ENCODE measurements around the gene CREB3L4.
"Not testable (repeated sequence)": the region's sequence is repeated elsewhere in the genome, so short reads cannot be mapped to it uniquely, and the experiment has no call there.

The CREB3L4 gene

GRCh38 chr1:153991806-153992205 is 24.1 kb downstream of the CREB3L4 start:
- Histone ChIP-seq H3K27me3 (ENCODE audit: low read depth) (no peaks in the 10 kb centered on the region), H3K36me3 (replicated peaks) (peaks cover 49% of the 10 kb centered on the region), H3K4me3 (peak overlapping the region; percentile 95), H3K9me3 (no peaks in the 10 kb centered on the region), H3K4me1 (peaks cover 19% of the 10 kb centered on the region)
- in situ Hi-C loops (cut with MboI; ENCODE audit: low sequenced_read_pairs), result loop anchor here (25.0 kb wide), 1 partner anchor 205 kb away; the partner anchor contains the start of gene SLC27A3
- DNase-seq (ENCODE audit: low spot score in 2 of 2), result no peak

- in situ Hi-C loops (cut with MboI; ENCODE audit: low sequenced_read_pairs), result loop anchor here (25.0 kb wide), 1 partner anchor 208 kb away; the partner anchor contains the start of gene SLC27A3
- no peak overlapping the region for H3K4me3 ChIP-seq
- peaks cover 13% of the 10 kb centered on the region for H3K4me1 ChIP-seq
- no peaks in the 10 kb centered on the region for H3K27me3 ChIP-seq (ENCODE audit: low read depth)
- no peaks in the 10 kb centered on the region for H3K9me3 ChIP-seq
- peaks cover 49% of the 10 kb centered on the region for H3K36me3 ChIP-seq (replicated peaks)
- no peak for DNase-seq (ENCODE audit: low spot score in 2 of 2)
Observed at GRCh38 chr1:153995202-153995601, 27.5 kb downstream of the CREB3L4 start.

- H3K27me3 ChIP-seq (ENCODE audit: low read depth), result no peaks in the 10 kb centered on the region
- H3K4me1 ChIP-seq, result peaks cover 11% of the 10 kb centered on the region
- H3K36me3 ChIP-seq (replicated peaks), result peaks cover 49% of the 10 kb centered on the region
- in situ Hi-C loops (cut with MboI; ENCODE audit: low sequenced_read_pairs), result loop anchor here (25.0 kb wide), 1 partner anchor 208 kb away; the partner anchor contains the start of gene SLC27A3
- H3K9me3 ChIP-seq, result no peaks in the 10 kb centered on the region
- H3K4me3 ChIP-seq, result no peak overlapping the region
- no peak for DNase-seq (ENCODE audit: low spot score in 2 of 2)
Observed at GRCh38 chr1:153995640-153996039, 27.9 kb downstream of the CREB3L4 start.

- DNase-seq (ENCODE audit: low spot score in 2 of 2); H3K27me3 ChIP-seq (ENCODE audit: low read depth); H3K4me1 ChIP-seq; H3K9me3 ChIP-seq; H3K4me3 ChIP-seq: not testable (repeated sequence)
- peaks cover 37% of the 10 kb centered on the region for H3K36me3 ChIP-seq (replicated peaks)
- in situ Hi-C loops (cut with MboI; ENCODE audit: low sequenced_read_pairs), result loop anchor here (25.0 kb wide), 1 partner anchor 210 kb away; the partner anchor contains the start of gene SLC27A3
Observed at GRCh38 chr1:153996882-153997281, 29.2 kb downstream of the CREB3L4 start.

GRCh38 chr1:154000420-154000819 is 32.7 kb downstream of the CREB3L4 start:
- no peak overlapping the region for H3K4me3 ChIP-seq
- in situ Hi-C loops (cut with MboI; ENCODE audit: low sequenced_read_pairs), result no loop called here
- no peak for DNase-seq (ENCODE audit: low spot score in 2 of 2)
- peaks cover 1% of the 10 kb centered on the region for H3K36me3 ChIP-seq (replicated peaks)
- H3K27me3 ChIP-seq (ENCODE audit: low read depth), result no peaks in the 10 kb centered on the region
- no peaks in the 10 kb centered on the region for H3K4me1 ChIP-seq
- H3K9me3 ChIP-seq, result no peaks in the 10 kb centered on the region

GRCh38 chr1:154006136-154006535 is 38.4 kb downstream of the CREB3L4 start:
- H3K9me3 ChIP-seq, result no peaks in the 10 kb centered on the region
- H3K4me1 ChIP-seq, result no peaks in the 10 kb centered on the region
- no peaks in the 10 kb centered on the region for H3K36me3 ChIP-seq (replicated peaks)
- DNase-seq (ENCODE audit: low spot score in 2 of 2), result no peak
- in situ Hi-C loops (cut with MboI; ENCODE audit: low sequenced_read_pairs), result no loop called here
- no peaks in the 10 kb centered on the region for H3K27me3 ChIP-seq (ENCODE audit: low read depth)
- no peak overlapping the region for H3K4me3 ChIP-seq

- no peak overlapping the region for H3K4me3 ChIP-seq
- no peak for DNase-seq (ENCODE audit: low spot score in 2 of 2)
- no peaks in the 10 kb centered on the region for H3K36me3 ChIP-seq (replicated peaks)
- in situ Hi-C loops (cut with MboI; ENCODE audit: low sequenced_read_pairs), result no loop called here
- H3K9me3 ChIP-seq, result no peaks in the 10 kb centered on the region
- no peaks in the 10 kb centered on the region for H3K4me1 ChIP-seq
- no peaks in the 10 kb centered on the region for H3K27me3 ChIP-seq (ENCODE audit: low read depth)
Observed at GRCh38 chr1:154012129-154012528, 44.4 kb downstream of the CREB3L4 start.

- H3K9me3 ChIP-seq; H3K4me3 ChIP-seq; DNase-seq (ENCODE audit: low spot score in 2 of 2); H3K27me3 ChIP-seq (ENCODE audit: low read depth); H3K36me3 ChIP-seq (replicated peaks); H3K4me1 ChIP-seq; in situ Hi-C loops (cut with MboI; ENCODE audit: low sequenced_read_pairs): not testable (repeated sequence)
Observed at GRCh38 chr1:154012543-154012942, 44.8 kb downstream of the CREB3L4 start.

GRCh38 chr1:154014154-154014907 is 46.6 kb downstream of the CREB3L4 start:
- Histone ChIP-seq H3K27me3 (ENCODE audit: low read depth) (no peaks in the 10 kb centered on the region), H3K9me3 (no peaks in the 10 kb centered on the region), H3K4me1 (no peaks in the 10 kb centered on the region), H3K36me3 (replicated peaks) (no peaks in the 10 kb centered on the region), H3K4me3 (no peak overlapping the region)
- in situ Hi-C loops (cut with MboI; ENCODE audit: low sequenced_read_pairs), result no loop called here
- no peak for DNase-seq (ENCODE audit: low spot score in 2 of 2)

GRCh38 chr1:154019269-154019668 is 51.6 kb downstream of the CREB3L4 start:
- H3K4me3 ChIP-seq, result no peak overlapping the region
- DNase-seq (ENCODE audit: low spot score in 2 of 2), result no peak
- H3K9me3 ChIP-seq, result no peaks in the 10 kb centered on the region
- in situ Hi-C loops (cut with MboI; ENCODE audit: low sequenced_read_pairs), result no loop called here
- no peaks in the 10 kb centered on the region for H3K27me3 ChIP-seq (ENCODE audit: low read depth)
- no peaks in the 10 kb centered on the region for H3K36me3 ChIP-seq (replicated peaks)
- no peaks in the 10 kb centered on the region for H3K4me1 ChIP-seq

GRCh38 chr1:154019940-154020339 is 52.2 kb downstream of the CREB3L4 start:
- Histone ChIP-seq H3K9me3 (no peaks in the 10 kb centered on the region), H3K36me3 (replicated peaks) (no peaks in the 10 kb centered on the region), H3K4me3 (no peak overlapping the region), H3K4me1 (no peaks in the 10 kb centered on the region), H3K27me3 (ENCODE audit: low read depth) (no peaks in the 10 kb centered on the region)
- in situ Hi-C loops (cut with MboI; ENCODE audit: low sequenced_read_pairs), result no loop called here
- DNase-seq (ENCODE audit: low spot score in 2 of 2), result no peak
